K562 (cell line): ENCODE data around the gene ANKRD11. TPM values are rescaled to one million over a fixed set of nuclear protein-coding genes. Genes with fewer than 3 reads are reported as not detected.

Source experiments
- CEBPB ChIP-seq: fragments of 450-650 bp; IDR thresholded peaks from 2 replicates; pipeline ENCODE4 v1.6.1; 2016; ENCODE audit warnings: missing genetic modification characterization, missing compliant biosample characterization
- ETV1 ChIP-seq: fragments of 450-650 bp; conservative IDR thresholded peaks from 2 replicates; pipeline ENCODE4 v1.6.1; 2016; ENCODE audit warnings: missing genetic modification characterization, control low read depth, low read depth, missing compliant biosample characterization
- MECOM ChIP-seq: fragments of 250-450 bp; sonication (Bioruptor Pico); IDR thresholded peaks from 2 replicates; pipeline ENCODE4 v1.8.0; 2022; ENCODE audit warnings: inconsistent platforms
- SMAD2 ChIP-seq: fragments of 150-350 bp; IDR thresholded peaks from 2 replicates; pipeline ENCODE4 v1.6.1; 2014; ENCODE audit warnings: low read depth, mild to moderate bottlenecking, low read length
- SP1 ChIP-seq: sonication (generic); formaldehyde crosslinking; IDR thresholded peaks from 2 replicates; pipeline ENCODE4 v1.8.1; 2022; ENCODE audit warnings: mild to moderate bottlenecking, missing genetic modification reagents
- SRF ChIP-seq, 2 experiments: fragments of 250-450, 450-650 bp in 1 of 2; sonication (Bioruptor Pico) in 1 of 2; sonication (generic) in 1 of 2; formaldehyde crosslinking; IDR thresholded peaks; 2 replicates each; pipeline versions ENCODE4 v1.5.0 to v1.5.1; 2020 to 2022; ENCODE audit warnings: mild to moderate bottlenecking in 1 of 2, missing genetic modification reagents in 1 of 2
- ZEB2 ChIP-seq: fragments of 450-650 bp; IDR thresholded peaks from 2 replicates; pipeline ENCODE4 v1.6.1; 2016
- ZFP1 ChIP-seq: fragments of 450-650 bp; formaldehyde crosslinking; IDR thresholded peaks from 2 replicates; pipeline ENCODE4 v1.4.0; 2020; ENCODE audit warnings: mild to moderate bottlenecking, mixed read lengths
- ZNF717 ChIP-seq: fragments of 250-450 bp; sonication (Bioruptor Pico); IDR thresholded peaks from 2 replicates; pipeline ENCODE4 v1.5.0; 2021
- polyA plus RNA-seq, 8 experiments: library from polyadenylated mRNA; depleted of rRNA in 4 of 8; stranded (reverse) in 5 of 8; unstranded in 3 of 8; fragments of >200 nt; fragmentation: Nextera tagmentation in 2 of 8; fragmentation: Illumina TruSeq in 1 of 8; extraction: Ambion mirVana in 2 of 8; extraction: Trizol in 1 of 8; gene quantifications; 2 replicates each; pipeline versions ENCODE4 v1.2.1 to v1.2.3, GENCODE V29; 2011 to 2014; ENCODE audit warnings: inconsistent platforms in 1 of 8, missing spikeins in 1 of 8
- total RNA-seq, 7 experiments: library from RNA; depleted of rRNA in 6 of 7; stranded (reverse); fragments of >200 nt in 6 of 7; fragmentation: Illumina TruSeq in 2 of 7; extraction: Trizol in 2 of 7; gene quantifications; 2 replicates each; pipeline versions ENCODE4 v1.2.1 to v1.2.3, GENCODE V29; 2011 to 2021; ENCODE audit warnings: low replicate concordance in 1 of 7
- TF ChIP-seq, protein P1 (sequence below): fragments of 250-450 bp; sonication (Bioruptor Pico); IDR thresholded peaks from 2 replicates; pipeline ENCODE4 v1.4.0; 2020
- TF ChIP-seq, protein P2 (sequence below): sonication (generic); formaldehyde crosslinking; IDR thresholded peaks from 2 replicates; pipeline ENCODE4 v1.8.0; 2023; ENCODE audit warnings: mild to moderate bottlenecking, missing genetic modification reagents
- TF ChIP-seq, protein P3 (sequence below): IDR thresholded peaks from 2 replicates; pipeline ENCODE4 v1.6.1; 2011; ENCODE audit warnings: borderline replicate concordance, low read depth, mild to moderate bottlenecking, moderate library complexity, low read length; ENCODE audit not compliant: insufficient read depth, poor library complexity, severe bottlenecking
- TF ChIP-seq, protein P4 (sequence below): fragments of 250-450 bp; sonication (Bioruptor Pico); IDR thresholded peaks from 2 replicates; pipeline ENCODE4 v1.4.0; 2020; ENCODE audit warnings: mild to moderate bottlenecking, moderate library complexity
- TF ChIP-seq, protein P5 (sequence below): fragments of 250-450 bp; sonication (Bioruptor Pico); IDR thresholded peaks from 2 replicates; pipeline ENCODE4 v1.4.0; 2020; ENCODE audit warnings: mild to moderate bottlenecking
- TF ChIP-seq, protein P6 (sequence below): sonication (generic); formaldehyde crosslinking; IDR thresholded peaks from 2 replicates; pipeline ENCODE4 v1.8.1; 2022; ENCODE audit warnings: missing genetic modification reagents
- TF ChIP-seq, protein P7 (sequence below): fragments of 450-650 bp; IDR thresholded peaks from 2 replicates; pipeline ENCODE4 v1.6.1; 2016; ENCODE audit warnings: antibody characterized with exemption

Gene ANKRD11
- total and polyA plus RNA-seq, 9 of the 15 experiments (the other 6 are each of a cell fraction or from before 2014, with no cell fraction given): 4.7 to 126 (median 31.7) TPM

DNA sequence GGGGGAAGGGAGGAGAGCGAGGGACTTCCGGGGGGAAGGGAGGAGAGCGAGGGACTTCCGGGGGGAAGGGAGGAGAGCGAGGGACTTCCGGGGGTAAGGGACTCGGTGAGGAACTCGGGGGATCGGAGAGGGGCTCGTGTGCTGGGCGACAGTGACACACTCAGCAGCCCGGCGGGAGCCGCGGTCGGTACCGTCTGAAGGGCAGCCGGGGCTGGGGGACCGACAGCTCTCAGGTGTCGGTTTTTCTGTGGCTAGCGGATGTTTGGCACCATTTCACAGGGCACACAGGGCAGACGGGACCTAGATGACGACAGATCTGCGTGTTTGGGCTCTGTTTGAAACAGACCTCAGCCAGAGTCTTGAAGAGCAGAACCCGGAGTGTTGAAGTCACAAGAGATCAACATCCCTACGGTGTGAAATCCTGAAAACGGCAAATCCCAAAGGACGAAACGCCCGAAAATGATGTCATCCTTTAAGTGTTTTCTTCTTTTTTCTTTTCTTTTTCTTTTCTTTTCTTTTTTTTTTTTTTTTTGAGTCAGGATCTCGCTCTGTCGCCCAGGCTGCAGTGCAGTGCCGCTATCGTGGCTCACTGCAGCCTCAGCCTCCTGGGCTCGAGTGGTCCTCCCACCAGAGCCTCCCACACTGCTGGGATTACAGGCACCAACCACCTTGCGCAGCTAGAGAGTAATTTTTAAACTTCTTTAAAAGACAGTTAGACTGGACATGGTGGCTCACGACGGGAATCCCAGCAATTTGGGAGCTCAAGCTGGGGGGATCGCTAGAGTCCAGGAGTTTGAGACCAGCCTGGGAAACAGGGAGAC lies 249.0 kb downstream of the ANKRD11 start (continued):
- TF ChIP-seq SP1: peak; percentile 85
- no peak for TF ChIP-seq MECOM
- TF ChIP-seq, protein P1, sequence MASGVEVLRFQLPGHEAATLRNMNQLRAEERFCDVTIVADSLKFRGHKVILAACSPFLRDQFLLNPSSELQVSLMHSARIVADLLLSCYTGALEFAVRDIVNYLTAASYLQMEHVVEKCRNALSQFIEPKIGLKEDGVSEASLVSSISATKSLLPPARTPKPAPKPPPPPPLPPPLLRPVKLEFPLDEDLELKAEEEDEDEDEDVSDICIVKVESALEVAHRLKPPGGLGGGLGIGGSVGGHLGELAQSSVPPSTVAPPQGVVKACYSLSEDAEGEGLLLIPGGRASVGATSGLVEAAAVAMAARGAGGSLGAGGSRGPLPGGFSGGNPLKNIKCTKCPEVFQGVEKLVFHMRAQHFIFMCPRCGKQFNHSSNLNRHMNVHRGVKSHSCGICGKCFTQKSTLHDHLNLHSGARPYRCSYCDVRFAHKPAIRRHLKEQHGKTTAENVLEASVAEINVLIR (CRISPR knock-in tag): no peak
- TF ChIP-seq, protein P2, sequence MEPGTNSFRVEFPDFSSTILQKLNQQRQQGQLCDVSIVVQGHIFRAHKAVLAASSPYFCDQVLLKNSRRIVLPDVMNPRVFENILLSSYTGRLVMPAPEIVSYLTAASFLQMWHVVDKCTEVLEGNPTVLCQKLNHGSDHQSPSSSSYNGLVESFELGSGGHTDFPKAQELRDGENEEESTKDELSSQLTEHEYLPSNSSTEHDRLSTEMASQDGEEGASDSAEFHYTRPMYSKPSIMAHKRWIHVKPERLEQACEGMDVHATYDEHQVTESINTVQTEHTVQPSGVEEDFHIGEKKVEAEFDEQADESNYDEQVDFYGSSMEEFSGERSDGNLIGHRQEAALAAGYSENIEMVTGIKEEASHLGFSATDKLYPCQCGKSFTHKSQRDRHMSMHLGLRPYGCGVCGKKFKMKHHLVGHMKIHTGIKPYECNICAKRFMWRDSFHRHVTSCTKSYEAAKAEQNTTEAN (CRISPR knock-in tag): no peak
- no peak for TF ChIP-seq ZEB2
- TF ChIP-seq, protein P3, sequence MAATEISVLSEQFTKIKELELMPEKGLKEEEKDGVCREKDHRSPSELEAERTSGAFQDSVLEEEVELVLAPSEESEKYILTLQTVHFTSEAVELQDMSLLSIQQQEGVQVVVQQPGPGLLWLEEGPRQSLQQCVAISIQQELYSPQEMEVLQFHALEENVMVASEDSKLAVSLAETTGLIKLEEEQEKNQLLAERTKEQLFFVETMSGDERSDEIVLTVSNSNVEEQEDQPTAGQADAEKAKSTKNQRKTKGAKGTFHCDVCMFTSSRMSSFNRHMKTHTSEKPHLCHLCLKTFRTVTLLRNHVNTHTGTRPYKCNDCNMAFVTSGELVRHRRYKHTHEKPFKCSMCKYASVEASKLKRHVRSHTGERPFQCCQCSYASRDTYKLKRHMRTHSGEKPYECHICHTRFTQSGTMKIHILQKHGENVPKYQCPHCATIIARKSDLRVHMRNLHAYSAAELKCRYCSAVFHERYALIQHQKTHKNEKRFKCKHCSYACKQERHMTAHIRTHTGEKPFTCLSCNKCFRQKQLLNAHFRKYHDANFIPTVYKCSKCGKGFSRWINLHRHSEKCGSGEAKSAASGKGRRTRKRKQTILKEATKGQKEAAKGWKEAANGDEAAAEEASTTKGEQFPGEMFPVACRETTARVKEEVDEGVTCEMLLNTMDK: no peak
- peak; percentile 36 to 57; a peak in 1 of 4 replicates for TF ChIP-seq SRF (CRISPR knock-in tag; IDR thresholded peaks at IDR 0.05)
- TF ChIP-seq ETV1 (tag): peak; percentile 90
- TF ChIP-seq SMAD2: no peak
- TF ChIP-seq, protein P4, sequence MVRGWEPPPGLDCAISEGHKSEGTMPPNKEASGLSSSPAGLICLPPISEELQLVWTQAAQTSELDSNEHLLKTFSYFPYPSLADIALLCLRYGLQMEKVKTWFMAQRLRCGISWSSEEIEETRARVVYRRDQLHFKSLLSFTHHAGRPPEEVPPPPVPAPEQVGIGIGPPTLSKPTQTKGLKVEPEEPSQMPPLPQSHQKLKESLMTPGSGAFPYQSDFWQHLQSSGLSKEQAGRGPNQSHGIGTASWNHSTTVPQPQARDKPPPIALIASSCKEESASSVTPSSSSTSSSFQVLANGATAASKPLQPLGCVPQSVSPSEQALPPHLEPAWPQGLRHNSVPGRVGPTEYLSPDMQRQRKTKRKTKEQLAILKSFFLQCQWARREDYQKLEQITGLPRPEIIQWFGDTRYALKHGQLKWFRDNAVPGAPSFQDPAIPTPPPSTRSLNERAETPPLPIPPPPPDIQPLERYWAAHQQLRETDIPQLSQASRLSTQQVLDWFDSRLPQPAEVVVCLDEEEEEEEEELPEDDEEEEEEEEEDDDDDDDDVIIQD: no peak
- TF ChIP-seq, protein P5, sequence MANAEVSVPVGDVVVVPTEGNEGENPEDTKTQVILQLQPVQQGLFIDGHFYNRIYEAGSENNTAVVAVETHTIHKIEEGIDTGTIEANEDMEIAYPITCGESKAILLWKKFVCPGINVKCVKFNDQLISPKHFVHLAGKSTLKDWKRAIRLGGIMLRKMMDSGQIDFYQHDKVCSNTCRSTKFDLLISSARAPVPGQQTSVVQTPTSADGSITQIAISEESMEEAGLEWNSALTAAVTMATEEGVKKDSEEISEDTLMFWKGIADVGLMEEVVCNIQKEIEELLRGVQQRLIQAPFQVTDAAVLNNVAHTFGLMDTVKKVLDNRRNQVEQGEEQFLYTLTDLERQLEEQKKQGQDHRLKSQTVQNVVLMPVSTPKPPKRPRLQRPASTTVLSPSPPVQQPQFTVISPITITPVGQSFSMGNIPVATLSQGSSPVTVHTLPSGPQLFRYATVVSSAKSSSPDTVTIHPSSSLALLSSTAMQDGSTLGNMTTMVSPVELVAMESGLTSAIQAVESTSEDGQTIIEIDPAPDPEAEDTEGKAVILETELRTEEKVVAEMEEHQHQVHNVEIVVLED (CRISPR knock-in tag): no peak
- TF ChIP-seq, protein P6, sequence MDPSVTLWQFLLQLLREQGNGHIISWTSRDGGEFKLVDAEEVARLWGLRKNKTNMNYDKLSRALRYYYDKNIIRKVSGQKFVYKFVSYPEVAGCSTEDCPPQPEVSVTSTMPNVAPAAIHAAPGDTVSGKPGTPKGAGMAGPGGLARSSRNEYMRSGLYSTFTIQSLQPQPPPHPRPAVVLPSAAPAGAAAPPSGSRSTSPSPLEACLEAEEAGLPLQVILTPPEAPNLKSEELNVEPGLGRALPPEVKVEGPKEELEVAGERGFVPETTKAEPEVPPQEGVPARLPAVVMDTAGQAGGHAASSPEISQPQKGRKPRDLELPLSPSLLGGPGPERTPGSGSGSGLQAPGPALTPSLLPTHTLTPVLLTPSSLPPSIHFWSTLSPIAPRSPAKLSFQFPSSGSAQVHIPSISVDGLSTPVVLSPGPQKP (CRISPR knock-in tag): no peak
- TF ChIP-seq CEBPB (tag): no peak
- TF ChIP-seq ZFP1: no peak
- TF ChIP-seq ZNF717: no peak
- TF ChIP-seq, protein P7, sequence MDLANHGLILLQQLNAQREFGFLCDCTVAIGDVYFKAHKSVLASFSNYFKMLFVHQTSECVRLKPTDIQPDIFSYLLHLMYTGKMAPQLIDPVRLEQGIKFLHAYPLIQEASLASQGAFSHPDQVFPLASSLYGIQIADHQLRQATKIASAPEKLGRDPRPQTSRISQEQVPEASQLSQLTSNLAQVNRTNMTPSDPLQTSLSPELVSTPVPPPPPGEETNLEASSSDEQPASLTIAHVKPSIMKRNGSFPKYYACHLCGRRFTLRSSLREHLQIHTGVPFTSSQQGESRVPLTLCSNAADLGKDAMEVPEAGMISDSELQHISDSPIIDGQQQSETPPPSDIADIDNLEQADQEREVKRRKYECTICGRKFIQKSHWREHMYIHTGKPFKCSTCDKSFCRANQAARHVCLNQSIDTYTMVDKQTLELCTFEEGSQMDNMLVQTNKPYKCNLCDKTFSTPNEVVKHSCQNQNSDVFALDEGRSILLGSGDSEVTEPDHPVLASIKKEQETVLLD: no peak
